ENCODE results near the gene CNTD1.

The CNTD1 gene

GRCh38 chr17:42832213-42832933 lies 33.7 kb downstream of the CNTD1 start:
- Histone ChIP-seq H3K27ac (ENCODE audit: insufficient read depth, low read length, poor library complexity, severe bottlenecking) (peak overlapping the region; percentile 86), H3K36me3 (ENCODE audit: control insufficient read depth, insufficient read depth, low read length) (peaks cover 2% of the 10 kb centered on the region), H3K4me1 (ENCODE audit: control insufficient read depth, insufficient read depth, low read length, poor library complexity, severe bottlenecking) (peaks cover 4% of the 10 kb centered on the region), H3K4me3 (ENCODE audit: insufficient read depth, low read depth, low read length, poor library complexity, severe bottlenecking) (peak overlapping the region; percentile 85), H3K9me3 (ENCODE audit: control insufficient read depth, low read length) (no peaks in the 10 kb centered on the region), H3K27me3 (replicated peaks; ENCODE audit: control insufficient read depth, insufficient read depth, low read length, poor library complexity, severe bottlenecking) (no peaks in the 10 kb centered on the region)
- DNase-seq = no peak

GRCh38 chr17:42832934-42833766 lies 34.5 kb downstream of the CNTD1 start, which contains the start of gene PSME3:
PSME3 (plus strand) TSS chr17:42833397; CDS start chr17:42833632, 235 bp downstream.
- peak; percentile 76 to 85 (median 83) for DNase-seq
- peak within 1 kb of the TSS; percentile 85 for H3K4me3 ChIP-seq (ENCODE audit: insufficient read depth, low read depth, low read length, poor library complexity, severe bottlenecking)

GRCh38 chr17:42833767-42834422 lies 35.2 kb downstream of the CNTD1 start:
- Histone ChIP-seq H3K4me3 (ENCODE audit: insufficient read depth, low read depth, low read length, poor library complexity, severe bottlenecking) (peak overlapping the region; percentile 85), H3K27me3 (replicated peaks; ENCODE audit: control insufficient read depth, insufficient read depth, low read length, poor library complexity, severe bottlenecking) (no peaks in the 10 kb centered on the region), H3K36me3 (ENCODE audit: control insufficient read depth, insufficient read depth, low read length) (peaks cover 17% of the 10 kb centered on the region), H3K4me1 (ENCODE audit: control insufficient read depth, insufficient read depth, low read length, poor library complexity, severe bottlenecking) (peaks cover 4% of the 10 kb centered on the region), H3K9me3 (ENCODE audit: control insufficient read depth, low read length) (no peaks in the 10 kb centered on the region), H3K27ac (ENCODE audit: insufficient read depth, low read length, poor library complexity, severe bottlenecking) (peak overlapping the region; percentile 86)
- DNase-seq = peak in 1 of 3 donors; percentile 1

More at GRCh38 chr17:42832934-42833766, 34.5 kb downstream of the CNTD1 start, which contains the start of gene PSME3:
- Histone ChIP-seq H3K9me3 (ENCODE audit: control insufficient read depth, low read length) (no peaks in the 10 kb centered on the region), H3K27ac (ENCODE audit: insufficient read depth, low read length, poor library complexity, severe bottlenecking) (peak within 1 kb of the TSS; percentile 86), H3K36me3 (ENCODE audit: control insufficient read depth, insufficient read depth, low read length) (peaks cover 9% of the 10 kb centered on the region), H3K27me3 (replicated peaks; ENCODE audit: control insufficient read depth, insufficient read depth, low read length, poor library complexity, severe bottlenecking) (no peaks in the 10 kb centered on the region), H3K4me1 (ENCODE audit: control insufficient read depth, insufficient read depth, low read length, poor library complexity, severe bottlenecking) (peaks cover 4% of the 10 kb centered on the region)

GRCh38 chr17:42835732-42836131 lies 37.1 kb downstream of the CNTD1 start:
- H3K27ac ChIP-seq (ENCODE audit: insufficient read depth, low read length, poor library complexity, severe bottlenecking) = no peak overlapping the region
- peaks cover 28% of the 10 kb centered on the region for H3K36me3 ChIP-seq (ENCODE audit: control insufficient read depth, insufficient read depth, low read length)

GRCh38 chr17:42841975-42842685 lies 43.5 kb downstream of the CNTD1 start:
- no peak overlapping the region for H3K4me3 ChIP-seq (ENCODE audit: insufficient read depth, low read depth, low read length, poor library complexity, severe bottlenecking)
- H3K27ac ChIP-seq (ENCODE audit: insufficient read depth, low read length, poor library complexity, severe bottlenecking) = no peak overlapping the region
- no peak for DNase-seq
- H3K4me1 ChIP-seq (ENCODE audit: control insufficient read depth, insufficient read depth, low read length, poor library complexity, severe bottlenecking) = no peaks in the 10 kb centered on the region
- no peaks in the 10 kb centered on the region for H3K9me3 ChIP-seq (ENCODE audit: control insufficient read depth, low read length)
- peaks cover 73% of the 10 kb centered on the region for H3K36me3 ChIP-seq (ENCODE audit: control insufficient read depth, insufficient read depth, low read length)
- no peaks in the 10 kb centered on the region for H3K27me3 ChIP-seq (replicated peaks; ENCODE audit: control insufficient read depth, insufficient read depth, low read length, poor library complexity, severe bottlenecking)

More at GRCh38 chr17:42835732-42836131, 37.1 kb downstream of the CNTD1 start:
- H3K9me3 ChIP-seq (ENCODE audit: control insufficient read depth, low read length) = no peaks in the 10 kb centered on the region
- DNase-seq = no peak
- no peak overlapping the region for H3K4me3 ChIP-seq (ENCODE audit: insufficient read depth, low read depth, low read length, poor library complexity, severe bottlenecking)
- H3K4me1 ChIP-seq (ENCODE audit: control insufficient read depth, insufficient read depth, low read length, poor library complexity, severe bottlenecking) = peaks cover 4% of the 10 kb centered on the region
- no peaks in the 10 kb centered on the region for H3K27me3 ChIP-seq (replicated peaks; ENCODE audit: control insufficient read depth, insufficient read depth, low read length, poor library complexity, severe bottlenecking)

GRCh38 chr17:42843358-42843934 lies 44.8 kb downstream of the CNTD1 start:
- no peak for DNase-seq
- H3K4me1 ChIP-seq (ENCODE audit: control insufficient read depth, insufficient read depth, low read length, poor library complexity, severe bottlenecking) = no peaks in the 10 kb centered on the region
- no peak overlapping the region for H3K4me3 ChIP-seq (ENCODE audit: insufficient read depth, low read depth, low read length, poor library complexity, severe bottlenecking)
- H3K9me3 ChIP-seq (ENCODE audit: control insufficient read depth, low read length) = no peaks in the 10 kb centered on the region
- H3K36me3 ChIP-seq (ENCODE audit: control insufficient read depth, insufficient read depth, low read length) = peaks cover 61% of the 10 kb centered on the region
- H3K27me3 ChIP-seq (replicated peaks; ENCODE audit: control insufficient read depth, insufficient read depth, low read length, poor library complexity, severe bottlenecking) = no peaks in the 10 kb centered on the region
- no peak overlapping the region for H3K27ac ChIP-seq (ENCODE audit: insufficient read depth, low read length, poor library complexity, severe bottlenecking)

GRCh38 chr17:42844271-42844670 lies 45.6 kb downstream of the CNTD1 start, which contains the start of gene AOC2:
AOC2 (plus strand) TSS chr17:42844580; CDS start chr17:42844627, 47 bp downstream.
- no peak within 1 kb of the TSS for H3K4me3 ChIP-seq (ENCODE audit: insufficient read depth, low read depth, low read length, poor library complexity, severe bottlenecking)
- no peaks in the 10 kb centered on the region for H3K4me1 ChIP-seq (ENCODE audit: control insufficient read depth, insufficient read depth, low read length, poor library complexity, severe bottlenecking)
- H3K27me3 ChIP-seq (replicated peaks; ENCODE audit: control insufficient read depth, insufficient read depth, low read length, poor library complexity, severe bottlenecking) = no peaks in the 10 kb centered on the region
- peaks cover 52% of the 10 kb centered on the region for H3K36me3 ChIP-seq (ENCODE audit: control insufficient read depth, insufficient read depth, low read length)
- no peaks in the 10 kb centered on the region for H3K9me3 ChIP-seq (ENCODE audit: control insufficient read depth, low read length)
- DNase-seq = no peak
- no peak within 1 kb of the TSS for H3K27ac ChIP-seq (ENCODE audit: insufficient read depth, low read length, poor library complexity, severe bottlenecking)

GRCh38 chr17:42844761-42845555 lies 46.3 kb downstream of the CNTD1 start:
- H3K36me3 ChIP-seq (ENCODE audit: control insufficient read depth, insufficient read depth, low read length) = peaks cover 49% of the 10 kb centered on the region
- no peak for DNase-seq
- H3K27ac ChIP-seq (ENCODE audit: insufficient read depth, low read length, poor library complexity, severe bottlenecking) = no peak overlapping the region

More at GRCh38 chr17:42844761-42845555, 46.3 kb downstream of the CNTD1 start:
- Histone ChIP-seq H3K4me1 (ENCODE audit: control insufficient read depth, insufficient read depth, low read length, poor library complexity, severe bottlenecking) (no peaks in the 10 kb centered on the region), H3K4me3 (ENCODE audit: insufficient read depth, low read depth, low read length, poor library complexity, severe bottlenecking) (no peak overlapping the region), H3K9me3 (ENCODE audit: control insufficient read depth, low read length) (no peaks in the 10 kb centered on the region), H3K27me3 (replicated peaks; ENCODE audit: control insufficient read depth, insufficient read depth, low read length, poor library complexity, severe bottlenecking) (no peaks in the 10 kb centered on the region)

All from effector memory CD4-positive, alpha-beta T cell (primary cell).